ENCODE results near the gene IQCM.

DNA sequence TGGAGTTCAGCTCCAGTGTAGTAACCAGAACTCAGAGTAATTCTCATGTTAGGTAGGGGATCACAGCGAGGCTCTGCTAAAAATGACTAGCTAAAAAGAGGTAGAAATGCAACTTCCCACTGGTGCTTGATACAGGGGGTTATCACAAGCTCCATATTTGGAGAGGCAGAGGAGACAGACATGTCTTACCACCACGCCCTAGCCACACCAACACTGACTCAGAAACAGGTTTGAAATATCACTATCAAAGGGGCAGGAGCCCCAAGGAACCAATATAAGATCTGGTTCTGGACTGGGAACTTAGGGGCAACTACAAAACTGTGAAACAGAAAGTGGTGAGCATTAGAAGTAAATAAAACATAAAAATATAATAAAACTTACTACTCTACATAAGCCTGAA, 62.9 kb downstream of the IQCM start:
- TF ChIP-seq POLR2A (IDR thresholded peaks at IDR 0.05) = no peak
- no peak for TF ChIP-seq CTCF (IDR thresholded peaks at IDR 0.05)

Data from heart left ventricle (tissue), 13 donors.